ENCODE data around the gene POLR1C.
"Not testable (repeated sequence)": the region's sequence is repeated elsewhere in the genome, so short reads cannot be mapped to it uniquely, and the experiment has no call there.

The POLR1C gene, protein sequence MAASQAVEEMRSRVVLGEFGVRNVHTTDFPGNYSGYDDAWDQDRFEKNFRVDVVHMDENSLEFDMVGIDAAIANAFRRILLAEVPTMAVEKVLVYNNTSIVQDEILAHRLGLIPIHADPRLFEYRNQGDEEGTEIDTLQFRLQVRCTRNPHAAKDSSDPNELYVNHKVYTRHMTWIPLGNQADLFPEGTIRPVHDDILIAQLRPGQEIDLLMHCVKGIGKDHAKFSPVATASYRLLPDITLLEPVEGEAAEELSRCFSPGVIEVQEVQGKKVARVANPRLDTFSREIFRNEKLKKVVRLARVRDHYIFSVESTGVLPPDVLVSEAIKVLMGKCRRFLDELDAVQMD

DNA sequence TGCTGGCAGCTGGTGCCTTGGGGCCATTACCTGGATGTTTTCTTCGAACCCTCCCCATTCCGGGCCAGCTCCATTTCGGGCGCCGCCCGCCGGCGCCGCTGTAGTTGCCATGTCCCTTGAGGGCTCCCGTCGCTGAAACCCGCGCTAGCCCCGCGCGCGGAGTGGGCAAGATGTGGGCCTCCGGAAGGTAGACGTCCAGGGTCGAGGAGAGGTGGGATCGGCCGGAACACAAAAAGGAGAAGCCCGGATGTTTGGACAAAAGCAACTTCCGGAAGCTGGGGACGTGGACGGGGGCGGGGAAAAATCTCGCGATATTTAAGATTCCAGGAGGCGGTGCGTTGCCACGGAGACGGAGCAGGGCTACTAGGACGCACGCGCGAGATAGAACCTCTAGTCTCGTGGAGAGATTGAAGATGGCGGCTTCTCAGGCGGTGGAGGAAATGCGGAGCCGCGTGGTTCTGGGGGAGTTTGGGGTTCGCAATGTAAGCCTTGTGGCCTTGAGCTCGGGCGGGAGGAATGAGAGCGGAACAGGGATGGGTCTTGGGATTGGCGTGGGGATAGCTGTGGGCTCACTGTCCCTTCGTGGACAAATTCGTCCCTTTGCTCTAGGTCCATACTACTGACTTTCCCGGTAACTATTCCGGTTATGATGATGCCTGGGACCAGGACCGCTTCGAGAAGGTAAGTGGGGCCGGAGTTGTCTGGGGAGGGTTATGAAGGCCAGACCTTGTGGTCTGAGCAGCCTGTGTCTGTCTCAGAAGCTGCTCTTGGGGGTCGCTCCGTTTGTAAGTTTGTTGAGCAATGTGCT is at the start of gene POLR1C, which contains the start of gene YIPF3:
POLR1C (plus strand) TSS at position 393 of the 808 bp plus-strand sequence; CDS start at position 414, 21 bp downstream.
YIPF3 (minus strand) TSS at position 230 of the 808 bp plus-strand sequence; CDS start at position 111, 119 bp downstream.
- Mint-ChIP-seq H3K27me3 (no peaks in the 10 kb centered on the region), H3K4me3 (no peak within 1 kb of the TSS), H3K9me3 (no peaks in the 10 kb centered on the region), H3K4me1 (peaks cover 16 to 19% of the 10 kb centered on the region in 2 donors), H3K36me3 (peaks cover 20 to 27% of the 10 kb centered on the region in 2 donors), H3K27ac (no peak within 1 kb of the TSS)
- ATAC-seq (replicated peaks) (peak; percentile 95 to 96), DNase-seq (peak; percentile 96)

DNA sequence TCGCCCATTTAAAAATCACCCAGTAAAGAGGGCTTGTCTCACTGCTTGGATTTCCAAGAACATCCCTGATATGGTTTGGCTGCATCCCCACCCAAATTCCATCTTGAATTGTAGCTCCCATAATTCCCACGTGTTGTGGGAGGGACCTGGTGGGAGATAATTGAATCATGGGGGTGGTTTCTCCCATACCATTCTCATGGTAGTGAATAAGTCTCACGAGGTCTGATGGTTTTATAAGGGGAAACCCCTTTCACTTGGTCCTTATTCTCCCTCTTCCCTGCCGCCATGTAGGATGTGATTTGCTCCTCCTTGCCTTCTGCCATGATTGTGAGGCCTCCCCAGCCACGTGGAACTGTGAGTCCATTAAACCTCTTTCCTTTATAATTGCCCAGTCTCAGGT is 49.6 kb upstream of the POLR1C start:
- peaks cover 36 to 55% of the 10 kb centered on the region in 2 donors for H3K27me3 Mint-ChIP-seq
- H3K9me3 Mint-ChIP-seq; H3K4me1 Mint-ChIP-seq; H3K4me3 Mint-ChIP-seq; H3K27ac Mint-ChIP-seq; DNase-seq; ATAC-seq (replicated peaks); H3K36me3 Mint-ChIP-seq: not testable (repeated sequence)

DNA sequence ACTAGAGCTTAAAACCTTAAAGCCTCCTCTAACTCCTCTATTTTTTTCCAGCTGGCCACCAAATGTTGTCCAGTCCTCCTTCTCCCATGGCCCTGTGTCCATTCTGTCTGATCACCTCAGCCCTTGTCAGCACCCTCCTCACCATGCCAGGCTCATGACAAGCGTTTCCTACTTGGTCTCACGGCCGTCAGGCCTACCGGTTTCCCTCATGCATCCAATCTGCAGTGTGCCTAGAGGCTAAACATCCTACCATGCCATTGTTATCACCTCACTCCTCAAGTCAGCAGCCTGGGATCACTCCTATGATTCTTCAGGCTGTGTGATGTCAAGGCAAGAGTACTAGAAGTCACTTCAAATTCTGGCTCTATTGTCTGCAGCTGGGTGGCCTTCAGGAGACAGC is 49.1 kb upstream of the POLR1C start:
- H3K4me1 Mint-ChIP-seq: no peaks in the 10 kb centered on the region
- no peaks in the 10 kb centered on the region for H3K9me3 Mint-ChIP-seq
- no peak for ATAC-seq (replicated peaks)
- H3K27me3 Mint-ChIP-seq: peaks cover 31 to 50% of the 10 kb centered on the region in 2 donors
- no peak overlapping the region for H3K27ac Mint-ChIP-seq
- no peak overlapping the region for H3K4me3 Mint-ChIP-seq
- DNase-seq: no peak
- H3K36me3 Mint-ChIP-seq: no peaks in the 10 kb centered on the region

DNA sequence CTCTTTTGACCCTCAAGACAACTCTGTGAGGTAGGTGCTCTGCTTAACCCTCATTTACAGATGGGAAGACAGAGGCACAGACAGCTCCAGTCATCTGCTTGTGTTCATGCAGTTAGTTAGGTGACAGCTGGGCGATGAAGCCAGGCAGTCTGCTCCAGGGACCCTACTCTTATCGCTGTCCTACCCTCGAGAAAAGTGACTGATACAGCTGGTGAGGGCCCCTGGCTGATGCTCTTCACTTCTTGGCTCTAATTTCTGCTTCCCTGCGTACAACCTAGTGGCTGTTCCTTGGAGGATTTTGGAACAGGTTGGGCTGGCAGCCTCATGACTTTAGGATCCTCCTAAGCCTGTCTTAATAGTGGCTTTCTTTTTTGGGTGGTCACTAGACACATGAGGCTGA is 48.6 kb upstream of the POLR1C start:
- DNase-seq (no peak), ATAC-seq (replicated peaks) (no peak)
- no peaks in the 10 kb centered on the region for H3K4me1 Mint-ChIP-seq
- H3K27ac Mint-ChIP-seq: no peak overlapping the region
- H3K9me3 Mint-ChIP-seq: no peaks in the 10 kb centered on the region
- no peaks in the 10 kb centered on the region for H3K36me3 Mint-ChIP-seq
- no peak overlapping the region for H3K4me3 Mint-ChIP-seq
- peaks cover 27 to 45% of the 10 kb centered on the region in 2 donors for H3K27me3 Mint-ChIP-seq

DNA sequence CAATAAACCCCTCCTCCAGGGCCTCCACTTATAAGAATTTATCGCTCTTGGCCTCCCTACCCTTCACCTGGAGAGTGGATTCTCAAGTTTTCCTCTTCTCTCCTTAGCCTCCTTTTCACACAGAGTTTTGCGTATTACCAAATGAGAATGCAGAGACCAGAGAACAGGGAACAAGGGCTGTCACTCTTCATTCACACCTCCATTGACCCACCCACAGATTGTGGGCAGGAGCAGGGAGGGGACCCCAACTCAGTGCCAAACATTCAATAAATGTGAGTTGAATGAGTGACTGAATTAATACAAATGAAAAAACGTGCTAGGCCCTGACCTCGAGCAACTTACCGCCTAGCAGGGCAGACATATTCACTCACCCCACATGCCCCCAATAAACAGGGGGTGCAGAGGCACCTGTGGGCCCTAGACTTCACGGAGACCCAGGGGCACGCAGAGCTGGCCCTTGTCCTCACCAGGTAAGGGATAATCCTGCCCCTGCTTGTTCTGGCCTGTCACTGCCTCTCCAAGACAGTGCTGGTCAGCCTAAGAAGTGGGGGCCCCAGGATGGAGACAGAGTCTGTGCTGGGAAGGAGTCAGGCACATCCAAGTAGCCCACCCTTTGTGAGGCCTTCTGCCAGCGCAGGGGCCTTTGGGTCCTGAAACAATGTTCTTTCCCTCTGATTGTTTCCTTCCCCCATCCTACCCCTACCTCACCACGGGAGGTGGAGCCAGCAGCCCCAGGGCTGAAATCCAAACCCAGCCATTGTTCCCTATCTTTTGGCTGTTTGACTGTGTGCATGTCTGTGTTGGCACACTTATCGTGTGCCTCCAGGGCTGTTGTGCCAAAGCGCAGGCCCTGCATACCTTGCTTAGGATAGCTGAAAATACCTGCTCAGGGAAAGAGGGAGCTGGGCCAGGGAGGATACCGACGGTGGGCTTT is 47.9 kb upstream of the POLR1C start:
- DNase-seq: no peak
- Mint-ChIP-seq H3K4me3 (no peak overlapping the region), H3K9me3 (no peaks in the 10 kb centered on the region), H3K27ac (no peak overlapping the region), H3K36me3 (no peaks in the 10 kb centered on the region), H3K27me3 (peaks cover 26 to 41% of the 10 kb centered on the region in 2 donors), H3K4me1 (no peaks in the 10 kb centered on the region)
- no peak for ATAC-seq (replicated peaks)

DNA sequence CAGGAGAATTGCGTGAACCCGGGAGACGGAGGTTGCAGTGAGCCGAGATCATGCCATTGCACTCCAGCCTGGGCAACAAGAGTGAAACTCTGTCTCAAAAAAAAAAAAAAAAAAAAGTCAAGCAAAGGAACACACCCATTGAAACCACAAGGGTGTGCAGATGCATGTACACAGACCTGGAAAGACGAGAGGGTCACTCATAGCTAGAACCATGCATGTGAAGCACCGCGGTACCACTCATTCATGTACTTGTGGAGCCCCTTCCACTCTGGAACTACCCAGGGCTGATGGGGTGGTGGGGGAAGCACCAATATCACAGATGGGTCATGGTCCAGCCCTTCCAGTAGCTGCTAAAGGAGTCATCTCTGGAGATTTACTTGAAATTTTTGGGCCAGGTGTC is 46.9 kb upstream of the POLR1C start:
- DNase-seq (no peak), ATAC-seq (replicated peaks) (peak in 1 of 2 donors; percentile 50)
- no peak overlapping the region for H3K27ac Mint-ChIP-seq
- no peak overlapping the region for H3K4me3 Mint-ChIP-seq
- peaks cover 26 to 36% of the 10 kb centered on the region in 2 donors for H3K27me3 Mint-ChIP-seq
- H3K4me1 Mint-ChIP-seq: no peaks in the 10 kb centered on the region
- no peaks in the 10 kb centered on the region for H3K9me3 Mint-ChIP-seq
- H3K36me3 Mint-ChIP-seq: no peaks in the 10 kb centered on the region

DNA sequence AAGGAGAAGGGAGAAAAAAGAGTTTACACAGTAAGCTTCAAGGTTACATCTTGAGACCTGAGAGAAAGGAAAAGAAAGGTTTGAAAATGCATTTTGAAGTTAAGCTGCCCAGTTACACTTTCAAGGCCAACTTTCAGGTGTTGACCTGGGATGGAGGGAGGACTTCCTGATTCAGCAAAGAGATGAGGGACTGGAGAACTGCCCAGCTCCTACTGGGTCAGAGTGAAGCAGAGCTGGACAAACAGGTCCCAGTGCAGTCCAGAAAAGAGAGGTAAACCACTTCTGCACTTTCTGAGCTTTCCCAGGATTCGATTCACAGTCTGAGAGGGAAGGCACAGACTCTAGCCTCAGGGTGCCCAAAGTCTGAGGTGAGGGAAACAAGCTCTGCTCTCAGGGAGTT is 45.5 kb upstream of the POLR1C start:
- Mint-ChIP-seq H3K27me3 (peaks cover 26 to 36% of the 10 kb centered on the region in 2 donors), H3K36me3 (no peaks in the 10 kb centered on the region), H3K4me3 (no peak overlapping the region), H3K4me1 (no peaks in the 10 kb centered on the region), H3K9me3 (no peaks in the 10 kb centered on the region), H3K27ac (no peak overlapping the region)
- no peak for ATAC-seq (replicated peaks)
- DNase-seq: no peak

DNA sequence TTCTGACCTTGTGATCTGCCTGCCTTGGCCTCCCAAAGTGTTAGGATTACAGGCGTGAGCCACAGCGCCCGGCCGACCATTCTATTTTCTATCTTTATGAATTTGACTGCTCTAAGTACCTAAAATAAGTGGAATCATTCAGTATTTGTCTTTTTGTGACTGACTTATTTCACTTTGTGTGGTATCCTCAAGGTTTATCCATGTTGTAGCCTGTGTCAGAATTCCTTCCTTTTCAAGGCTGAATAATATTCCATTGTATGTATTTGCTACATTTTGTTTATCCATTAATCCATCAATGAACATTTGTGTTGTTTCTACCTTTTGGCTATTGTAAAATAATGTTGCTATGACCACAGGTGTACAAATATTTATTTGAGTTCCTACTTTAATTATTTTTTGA is 44.4 kb upstream of the POLR1C start:
- ATAC-seq (replicated peaks) (no peak), DNase-seq (no peak)
- H3K27me3 Mint-ChIP-seq: peaks cover 25 to 35% of the 10 kb centered on the region in 2 donors
- H3K4me3 Mint-ChIP-seq: no peak overlapping the region
- H3K36me3 Mint-ChIP-seq: no peaks in the 10 kb centered on the region
- no peak overlapping the region for H3K27ac Mint-ChIP-seq
- H3K4me1 Mint-ChIP-seq: peaks cover 3 to 10% of the 10 kb centered on the region in 2 donors
- H3K9me3 Mint-ChIP-seq: no peaks in the 10 kb centered on the region

DNA sequence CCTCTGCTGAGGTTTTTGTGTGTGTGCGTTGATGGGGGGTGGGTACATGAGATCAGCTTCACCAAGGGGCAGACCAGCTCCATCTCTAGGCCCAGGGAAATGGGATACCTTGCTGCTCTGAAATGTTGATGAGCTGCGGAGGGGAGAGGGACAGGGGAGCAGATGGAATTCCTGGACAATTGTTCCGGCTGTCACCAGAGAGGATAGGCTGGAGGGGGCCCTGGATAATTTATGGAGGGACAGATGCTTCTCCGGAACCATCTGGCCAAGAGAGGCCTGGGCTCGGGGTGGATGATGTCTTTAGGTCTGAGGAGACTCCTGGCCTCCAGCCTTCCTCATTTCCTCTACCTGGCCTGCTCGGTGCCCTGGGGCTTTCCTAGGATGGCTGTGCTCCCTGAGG is 41.4 kb upstream of the POLR1C start:
- peaks cover 16 to 38% of the 10 kb centered on the region in 2 donors for H3K4me1 Mint-ChIP-seq
- no peak overlapping the region for H3K4me3 Mint-ChIP-seq

DNA sequence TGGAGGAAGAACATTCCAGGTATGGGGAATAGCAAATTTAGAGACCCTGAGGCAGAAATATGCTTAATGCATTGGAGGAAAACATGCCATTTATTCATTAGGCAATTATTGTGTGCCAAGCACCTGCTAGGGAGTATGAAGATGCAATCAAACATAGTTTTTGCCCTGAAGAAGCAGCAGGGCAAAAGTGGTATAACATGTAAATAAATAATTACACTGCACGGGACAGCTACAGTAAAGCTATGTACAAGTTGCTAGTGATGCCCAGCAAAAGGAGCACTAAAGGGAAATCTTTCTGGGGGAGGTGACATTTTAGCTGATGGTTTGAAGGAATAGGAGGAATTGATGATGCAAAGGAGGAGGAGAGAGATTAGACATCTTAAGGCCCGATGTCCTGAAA is 40.1 kb upstream of the POLR1C start:
- Mint-ChIP-seq H3K27me3 (no peaks in the 10 kb centered on the region), H3K4me1 (peaks cover 22 to 41% of the 10 kb centered on the region in 2 donors), H3K27ac (peak overlapping the region; percentile 99), H3K36me3 (peaks cover 3% of the 10 kb centered on the region in 2 donors), H3K4me3 (peak overlapping the region; percentile 97 to 99), H3K9me3 (no peaks in the 10 kb centered on the region)
- ATAC-seq (replicated peaks) (peak; percentile 38 to 41), DNase-seq (no peak)

More for the DNA sequence above, 41.4 kb upstream of the POLR1C start:
- Mint-ChIP-seq H3K9me3 (no peaks in the 10 kb centered on the region), H3K27me3 (peaks cover 9 to 11% of the 10 kb centered on the region in 2 donors), H3K36me3 (no peaks in the 10 kb centered on the region), H3K27ac (no peak overlapping the region)
- no peak for DNase-seq
- no peak for ATAC-seq (replicated peaks)

DNA sequence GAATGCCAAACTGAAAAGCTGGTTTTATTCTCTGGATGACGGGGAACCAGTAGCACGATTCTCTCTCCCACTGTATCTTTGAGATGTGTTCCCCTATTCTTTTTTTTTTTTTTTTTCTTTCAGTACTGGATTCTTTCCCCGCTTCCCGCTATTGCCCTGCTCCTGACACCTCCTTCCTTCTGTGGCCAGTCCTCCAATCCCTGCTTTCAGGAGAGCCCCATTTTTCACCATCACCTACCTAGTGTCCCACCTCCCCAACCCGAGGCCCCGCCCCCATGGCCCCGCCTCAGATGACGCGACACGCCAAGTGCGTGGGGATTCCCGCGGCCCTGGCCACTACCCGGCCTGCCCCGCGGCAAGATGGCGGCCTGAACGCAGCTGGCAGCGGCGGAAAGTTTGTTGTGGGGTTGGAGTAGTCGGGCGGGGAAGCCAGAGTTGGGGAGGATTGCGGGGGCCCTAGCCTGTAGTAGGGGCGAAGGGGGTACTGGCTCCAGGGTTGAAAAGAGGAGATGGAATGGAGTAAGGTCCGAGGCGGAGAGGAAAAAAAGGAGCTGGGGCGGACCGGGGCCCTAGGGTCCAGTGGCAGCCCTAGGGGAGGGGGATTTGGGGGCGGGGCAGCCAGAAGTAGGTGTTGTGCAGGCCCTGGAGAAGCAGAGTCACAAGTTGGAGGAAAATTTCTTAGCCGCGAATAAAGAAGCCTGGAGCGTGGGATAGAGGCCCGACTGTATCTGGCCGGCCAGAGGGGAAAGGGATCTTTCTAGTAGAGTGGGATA is 39.5 kb upstream of the POLR1C start, which contains the start of gene TJAP1:
TJAP1 (plus strand) TSS at position 336 of the 773 bp plus-strand sequence. CDS start 21,432 bp downstream, outside the sequence.
- Mint-ChIP-seq H3K4me3 (peak within 1 kb of the TSS; percentile 97 to 99), H3K36me3 (peaks cover 4 to 5% of the 10 kb centered on the region in 2 donors), H3K4me1 (peaks cover 27 to 45% of the 10 kb centered on the region in 2 donors), H3K27ac (peak within 1 kb of the TSS; percentile 99), H3K9me3 (no peaks in the 10 kb centered on the region), H3K27me3 (no peaks in the 10 kb centered on the region)
- DNase-seq (peak; percentile 90), ATAC-seq (replicated peaks) (peak; percentile 100)

DNA sequence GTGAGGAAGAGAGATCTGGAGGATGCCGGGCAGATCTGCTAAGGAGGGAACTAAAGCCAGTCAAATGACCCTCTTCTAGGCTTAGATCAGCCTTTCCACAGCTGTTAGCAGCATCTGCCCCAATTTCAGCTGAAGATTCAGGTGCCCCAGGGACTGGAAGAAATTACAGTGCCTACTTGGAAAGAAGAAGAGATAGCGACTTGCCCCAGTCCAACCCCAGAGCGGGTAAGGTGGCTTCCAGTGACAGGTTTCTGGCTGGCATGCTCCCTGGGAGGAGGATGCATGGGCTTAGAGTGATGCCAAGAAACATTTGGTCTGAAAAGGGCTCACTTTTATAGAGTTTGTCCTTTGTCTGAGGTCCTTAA is 38.9 kb upstream of the POLR1C start:
- no peak for ATAC-seq (replicated peaks)

DNA sequence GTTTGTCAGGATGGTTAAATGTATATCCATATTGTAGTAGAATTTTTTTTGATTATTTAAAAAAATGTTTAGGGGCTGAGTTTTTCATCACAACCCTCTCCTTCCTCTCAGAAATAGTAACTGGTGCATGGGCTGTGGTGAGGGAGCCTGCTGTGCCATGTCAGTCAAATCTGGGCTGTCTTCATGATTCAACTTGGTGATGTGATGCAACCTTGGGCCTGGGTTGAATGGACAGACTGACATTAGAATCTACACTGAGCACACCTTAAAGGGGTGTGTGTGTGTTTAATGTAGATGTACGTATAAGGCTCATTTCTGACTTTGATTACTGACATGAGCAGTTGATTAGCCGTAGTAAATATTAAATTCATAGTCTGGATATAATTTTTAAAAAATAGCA is 35.8 kb upstream of the POLR1C start:
- Mint-ChIP-seq H3K27me3 (no peaks in the 10 kb centered on the region), H3K9me3 (no peaks in the 10 kb centered on the region), H3K4me1 (peaks cover 33 to 50% of the 10 kb centered on the region in 2 donors), H3K27ac (no peak overlapping the region), H3K36me3 (peaks cover 5 to 13% of the 10 kb centered on the region in 2 donors), H3K4me3 (no peak overlapping the region)
- ATAC-seq (replicated peaks): no peak
- no peak for DNase-seq

More for the DNA sequence above, 38.9 kb upstream of the POLR1C start:
- no peaks in the 10 kb centered on the region for H3K27me3 Mint-ChIP-seq
- no peak for DNase-seq
- peaks cover 28 to 45% of the 10 kb centered on the region in 2 donors for H3K4me1 Mint-ChIP-seq
- H3K36me3 Mint-ChIP-seq: peaks cover 5% of the 10 kb centered on the region in 2 donors
- H3K9me3 Mint-ChIP-seq: no peaks in the 10 kb centered on the region
- peak overlapping the region; percentile 99 for H3K27ac Mint-ChIP-seq
- peak overlapping the region; percentile 97 to 99 for H3K4me3 Mint-ChIP-seq

Data from stimulated activated naive B cell treated with anti-CD40 and anti-IgM and Interleukin-4, amounts not matched to agents 10 μg/mL and 1 μg/mL and 100 μg/mL, for 72 hours (primary cell).